Right ventricle myocardium superior (tissue), 1 donor: Measurements from ENCODE around the gene ITIH6. TPM values are rescaled to one million over a fixed set of nuclear protein-coding genes. Genes with fewer than 3 reads are reported as not detected.
"Not testable (repeated sequence)": the region's sequence is repeated elsewhere in the genome, so short reads cannot be mapped to it uniquely, and the experiment has no call there.

Experiments used
- ATAC-seq: fragments of 200-7000 bp; cut with Tn5 transposase; one replicate; pipeline ENCODE4 v1.9.1; 2020; ENCODE audit warnings: mild to moderate bottlenecking; ENCODE audit not compliant: poor library complexity
- DNase-seq: peaks from one replicate; pipeline ENCODE4 v3.0.0-alpha.2; 2020
- intact Hi-C: fragments of 100-400 bp; cut with DNase I; formaldehyde crosslinking; loops from one replicate; pipeline ENCODE4 v1.11.2; 2022
- long read RNA-seq: library from polyadenylated mRNA; unstranded; transcript quantifications from one replicate; pipeline ENCODE4 v2.0.0, GENCODE V29; 2021
- total RNA-seq: library from RNA; stranded (reverse); fragmentation: NEBNext Ultra II Directional; extraction: Animal tissue kit (Norgen Biotek cat#: 25700); gene quantifications from one replicate; pipeline ENCODE4 v1.2.1, GENCODE V29; 2021
- donor health status: DM: no; HTN: yes; CAD: no; lungs with severe emphysema.

The ITIH6 gene
- not detected for total RNA-seq
- long read RNA-seq: 0 reads

- ATAC-seq (no peak), DNase-seq (no peak)
- intact Hi-C loops: no loop called here
Observed at GRCh38 chrX:54798137-54798536, at the start of gene ITIH6. Gene ITIH6 (minus strand): TSS chrX:54798255. CDS start chrX:54798210, 45 bp downstream.

- ATAC-seq, intact Hi-C loops, DNase-seq: not testable (repeated sequence)
Observed at GRCh38 chrX:54847700-54848099, 49.6 kb upstream of the ITIH6 start.

GRCh38 chrX:54843050-54843449 is 45.0 kb upstream of the ITIH6 start:
- intact Hi-C loops: no loop called here
- no peak for ATAC-seq

GRCh38 chrX:54842607-54843006 is 44.6 kb upstream of the ITIH6 start:
- DNase-seq (no peak), ATAC-seq (no peak)
- intact Hi-C loops: no loop called here

More at GRCh38 chrX:54843050-54843449, 45.0 kb upstream of the ITIH6 start:
- DNase-seq: no peak

- DNase-seq, intact Hi-C loops, ATAC-seq: not testable (repeated sequence)
Observed at GRCh38 chrX:54841184-54841874, 43.3 kb upstream of the ITIH6 start.

GRCh38 chrX:54838583-54838982 is 40.5 kb upstream of the ITIH6 start:
- intact Hi-C loops: no loop called here
- ATAC-seq: no peak
- no peak for DNase-seq

GRCh38 chrX:54826598-54826997 is 28.5 kb upstream of the ITIH6 start:
- ATAC-seq (no peak), DNase-seq (no peak)
- intact Hi-C loops: no loop called here

GRCh38 chrX:54825716-54826438 is 27.8 kb upstream of the ITIH6 start:
- ATAC-seq (no peak), DNase-seq (no peak)
- intact Hi-C loops: no loop called here

- intact Hi-C loops: no loop called here
- ATAC-seq (no peak), DNase-seq (no peak)
Observed at GRCh38 chrX:54824722-54825121, 26.7 kb upstream of the ITIH6 start.

GRCh38 chrX:54824195-54824594 is 26.1 kb upstream of the ITIH6 start:
- intact Hi-C loops: no loop called here
- no peak for ATAC-seq
- DNase-seq: no peak

- ATAC-seq (no peak), DNase-seq (no peak)
- intact Hi-C loops: no loop called here
Observed at GRCh38 chrX:54821310-54821709, 23.3 kb upstream of the ITIH6 start.

- no peak for ATAC-seq
- intact Hi-C loops: no loop called here
Observed at GRCh38 chrX:54820737-54821136, 22.7 kb upstream of the ITIH6 start.

GRCh38 chrX:54819201-54819600 is 21.1 kb upstream of the ITIH6 start:
- intact Hi-C loops: no loop called here
- DNase-seq: no peak
- ATAC-seq: no peak

More at GRCh38 chrX:54820737-54821136, 22.7 kb upstream of the ITIH6 start:
- DNase-seq: no peak

GRCh38 chrX:54818221-54818620 is 20.2 kb upstream of the ITIH6 start:
- intact Hi-C loops: no loop called here
- no peak for DNase-seq
- no peak for ATAC-seq

- ATAC-seq (no peak), DNase-seq (no peak)
- intact Hi-C loops: no loop called here
Observed at GRCh38 chrX:54817220-54817820, 19.3 kb upstream of the ITIH6 start.

- DNase-seq: no peak
- intact Hi-C loops: no loop called here
- no peak for ATAC-seq
Observed at GRCh38 chrX:54812306-54812705, 14.3 kb upstream of the ITIH6 start.

- ATAC-seq: no peak
- intact Hi-C loops: no loop called here
- DNase-seq: no peak
Observed at GRCh38 chrX:54811301-54811885, 13.3 kb upstream of the ITIH6 start.

- ATAC-seq (no peak), DNase-seq (no peak)
- intact Hi-C loops: no loop called here
Observed at GRCh38 chrX:54810532-54810931, 12.5 kb upstream of the ITIH6 start.
